Neutrophil (primary cell): ENCODE measurements around the gene CPHXL.

ENCODE experiments used
- H3K27ac ChIP-seq: fragments of 200-600 bp; sonication (generic); 2 replicates; pipeline ENCODE4 v1.5.1; 2016; ENCODE audit warnings: mild to moderate bottlenecking, moderate library complexity
- H3K27me3 ChIP-seq: fragments of 200-600 bp; sonication (generic); 2 replicates; pipeline ENCODE4 v1.6.0; 2016; ENCODE audit warnings: mild to moderate bottlenecking
- H3K36me3 ChIP-seq: fragments of 200-600 bp; sonication (generic); 2 replicates; pipeline ENCODE4 v1.5.1; 2017
- H3K4me1 ChIP-seq, 2 experiments: fragments of 200-600 bp in 1 of 2; sonication (generic) in 1 of 2; 1 replicate in 1 of 2; 2 replicates in 1 of 2; pipeline versions ENCODE4 v1.5.1 to v1.6.1; 2013 to 2016; ENCODE audit warnings: low read depth in 1 of 2, low read length in 1 of 2, mild to moderate bottlenecking in 1 of 2, moderate library complexity in 1 of 2; ENCODE audit not compliant: control insufficient read depth in 1 of 2, insufficient read depth in 1 of 2
- H3K4me3 ChIP-seq, 2 experiments: fragments of 200-600 bp in 1 of 2; sonication (generic) in 1 of 2; 1 replicate in 1 of 2; 2 replicates in 1 of 2; pipeline ENCODE4 v1.5.1; 2013 to 2016; ENCODE audit warnings: low read depth in 1 of 2, low read length in 1 of 2, mild to moderate bottlenecking in 1 of 2, moderate library complexity in 1 of 2
- H3K9me3 ChIP-seq: fragments of 200-600 bp; sonication (generic); 2 replicates; pipeline ENCODE4 v1.5.1; 2016
- TF ChIP-seq, protein P1 (sequence below): fragments of 200-600 bp; sonication (generic); IDR thresholded peaks from 2 replicates; pipeline ENCODE4 v1.5.1; 2016; ENCODE audit warnings: antibody characterized with exemption

The CPHXL gene

DNA sequence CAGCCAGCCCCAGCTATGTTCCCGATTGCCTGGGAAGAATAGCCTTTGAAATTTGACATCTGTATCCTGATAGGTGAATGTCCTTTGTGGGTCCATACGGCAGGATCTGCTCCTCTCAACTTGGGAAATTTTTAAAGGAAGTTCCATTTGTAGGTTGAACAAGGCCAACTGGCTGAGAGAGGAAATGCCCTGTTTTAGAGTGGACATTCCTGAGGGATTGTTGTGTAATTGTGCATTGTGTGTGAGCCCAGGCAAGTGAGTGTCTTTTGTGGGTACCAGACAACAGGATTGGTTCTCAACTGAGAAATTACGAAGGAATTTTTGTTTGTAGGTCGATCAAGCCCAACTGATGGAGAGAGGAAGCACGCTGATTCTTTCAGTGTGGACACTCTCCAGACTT, 46.9 kb downstream of the CPHXL start:
- Histone ChIP-seq H3K27ac (no peak overlapping the region), H3K4me3 (no peak overlapping the region), H3K4me1 (no peaks in the 10 kb centered on the region), H3K9me3 (no peaks in the 10 kb centered on the region), H3K27me3 (no peaks in the 10 kb centered on the region), H3K36me3 (no peaks in the 10 kb centered on the region)
- TF ChIP-seq, protein P1, sequence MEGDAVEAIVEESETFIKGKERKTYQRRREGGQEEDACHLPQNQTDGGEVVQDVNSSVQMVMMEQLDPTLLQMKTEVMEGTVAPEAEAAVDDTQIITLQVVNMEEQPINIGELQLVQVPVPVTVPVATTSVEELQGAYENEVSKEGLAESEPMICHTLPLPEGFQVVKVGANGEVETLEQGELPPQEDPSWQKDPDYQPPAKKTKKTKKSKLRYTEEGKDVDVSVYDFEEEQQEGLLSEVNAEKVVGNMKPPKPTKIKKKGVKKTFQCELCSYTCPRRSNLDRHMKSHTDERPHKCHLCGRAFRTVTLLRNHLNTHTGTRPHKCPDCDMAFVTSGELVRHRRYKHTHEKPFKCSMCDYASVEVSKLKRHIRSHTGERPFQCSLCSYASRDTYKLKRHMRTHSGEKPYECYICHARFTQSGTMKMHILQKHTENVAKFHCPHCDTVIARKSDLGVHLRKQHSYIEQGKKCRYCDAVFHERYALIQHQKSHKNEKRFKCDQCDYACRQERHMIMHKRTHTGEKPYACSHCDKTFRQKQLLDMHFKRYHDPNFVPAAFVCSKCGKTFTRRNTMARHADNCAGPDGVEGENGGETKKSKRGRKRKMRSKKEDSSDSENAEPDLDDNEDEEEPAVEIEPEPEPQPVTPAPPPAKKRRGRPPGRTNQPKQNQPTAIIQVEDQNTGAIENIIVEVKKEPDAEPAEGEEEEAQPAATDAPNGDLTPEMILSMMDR, result no peak

- no peak within 1 kb of the TSS for H3K27ac ChIP-seq
- no peak within 1 kb of the TSS for H3K4me3 ChIP-seq
- TF ChIP-seq, protein P1, result no peak
- H3K36me3 ChIP-seq, result no peaks in the 10 kb centered on the region
- H3K9me3 ChIP-seq, result no peaks in the 10 kb centered on the region
- no peaks in the 10 kb centered on the region for H3K27me3 ChIP-seq
- H3K4me1 ChIP-seq, result no peaks in the 10 kb centered on the region
Observed at GRCh38 chr16:75676909-75677308, 49.4 kb downstream of the CPHXL start, which contains the start of gene CPHXL2. TSS of gene CPHXL2 (minus strand) at chr16:75677009. CDS start at chr16:75676999, 10 bp downstream.

- Histone ChIP-seq H3K9me3 (no peaks in the 10 kb centered on the region), H3K4me1 (no peaks in the 10 kb centered on the region), H3K36me3 (no peaks in the 10 kb centered on the region), H3K27ac (no peak overlapping the region), H3K27me3 (no peaks in the 10 kb centered on the region), H3K4me3 (no peak overlapping the region)
- TF ChIP-seq, protein P1, result no peak
Observed at GRCh38 chr16:75667503-75667902, 58.8 kb downstream of the CPHXL start.
